Sciatic nerve (tissue), 2 donors: ENCODE measurements around the gene WARS2. TPM values are rescaled to one million over a fixed set of nuclear protein-coding genes. Genes with fewer than 3 reads are reported as not detected.
A peak's percentile ranks its signal among the peaks of the same experiment; 100 is the strongest.

Experiments used
- ATAC-seq: fragments of 200-7000 bp; cut with Tn5 transposase; one replicate; pipeline ENCODE4 v1.9.1; 2020; ENCODE audit warnings: mild to moderate bottlenecking, moderate library complexity
- DNase-seq: peaks from one replicate; pipeline ENCODE4 v3.0.0-alpha.2; 2020; ENCODE audit warnings: low spot score
- intact Hi-C: fragments of 100-400 bp; cut with DNase I; formaldehyde crosslinking; loops from one replicate; pipeline ENCODE4 v1.14.2; 2022
- total RNA-seq: library from RNA; stranded (reverse); fragmentation: NEBNext Ultra II Directional; extraction: Animal tissue kit (Norgen Biotek cat#: 25700); gene quantifications from one replicate; pipeline ENCODE4 v1.2.1, GENCODE V29; 2021
- donor health status: DM: no; HTN: no; CAD: no.
- donor health status: DM: no; HTN: no; CAD: no.

WARS2 gene
- total RNA-seq, 1 donor from 2014 or later, result 14.4 TPM

DNA sequence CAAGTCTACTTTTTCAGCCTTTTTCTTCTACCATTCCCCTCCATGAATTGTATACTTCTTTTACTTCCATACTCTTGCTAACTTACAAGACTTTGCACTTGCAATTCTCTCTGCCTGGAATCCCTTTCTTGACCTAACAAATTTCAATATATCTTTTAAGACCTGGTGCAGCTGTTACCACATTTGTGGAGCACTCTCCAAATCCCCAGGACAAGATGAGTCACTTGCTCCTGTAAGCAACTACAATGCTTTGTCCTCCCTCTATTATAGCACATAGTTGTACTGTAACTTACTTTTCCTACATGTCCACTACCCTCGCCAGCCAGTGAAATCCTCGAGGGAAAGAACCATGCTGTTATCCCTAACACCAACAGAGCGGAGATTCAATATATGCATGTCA is 43.1 kb downstream of the WARS2 start:
- DNase-seq, result no peak
- no peak for ATAC-seq
- intact Hi-C loops, result no loop called here

DNA sequence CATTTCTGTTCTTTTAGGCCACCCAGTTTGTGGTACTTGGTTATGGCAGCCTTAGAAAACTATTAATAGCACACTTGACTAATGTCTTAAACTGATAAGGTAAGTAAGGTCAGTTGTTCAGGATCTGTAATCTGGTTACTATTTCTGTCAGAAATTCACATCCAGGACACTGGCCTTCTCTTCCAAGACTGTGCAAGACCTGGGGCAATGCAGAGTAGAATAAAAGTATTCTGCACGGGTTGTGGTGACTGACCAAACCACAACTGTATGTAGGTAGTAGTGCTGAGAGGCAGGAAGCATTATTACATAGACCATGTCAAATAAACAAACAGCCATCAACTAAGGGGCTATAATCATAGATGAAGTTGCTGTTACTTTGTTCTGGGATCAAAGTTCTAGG is 46.7 kb downstream of the WARS2 start:
- intact Hi-C loops, result no loop called here
- no peak for ATAC-seq

DNA sequence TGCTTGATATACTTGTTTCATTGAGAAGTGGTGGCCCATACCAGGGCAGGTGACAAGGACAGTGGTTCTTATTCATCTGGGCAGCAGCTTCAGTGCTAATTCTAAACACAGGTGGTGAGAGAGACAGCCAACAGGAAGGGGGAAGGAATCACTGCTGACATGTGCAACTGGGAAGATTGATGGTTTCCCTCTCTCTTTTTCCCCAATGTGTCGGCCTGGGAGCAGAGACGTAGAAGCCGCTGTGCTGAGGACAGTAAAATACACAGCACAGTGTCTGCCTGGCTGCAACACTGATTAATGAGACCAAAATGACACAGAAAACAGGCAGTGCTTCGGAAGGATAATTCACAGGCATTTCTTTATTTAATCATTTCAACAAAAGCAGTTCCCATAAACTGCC is 48.8 kb downstream of the WARS2 start:
- intact Hi-C loops, result no loop called here
- peak; percentile 59 for ATAC-seq
- DNase-seq, result no peak

More for the DNA sequence above, 46.7 kb downstream of the WARS2 start:
- DNase-seq, result no peak

DNA sequence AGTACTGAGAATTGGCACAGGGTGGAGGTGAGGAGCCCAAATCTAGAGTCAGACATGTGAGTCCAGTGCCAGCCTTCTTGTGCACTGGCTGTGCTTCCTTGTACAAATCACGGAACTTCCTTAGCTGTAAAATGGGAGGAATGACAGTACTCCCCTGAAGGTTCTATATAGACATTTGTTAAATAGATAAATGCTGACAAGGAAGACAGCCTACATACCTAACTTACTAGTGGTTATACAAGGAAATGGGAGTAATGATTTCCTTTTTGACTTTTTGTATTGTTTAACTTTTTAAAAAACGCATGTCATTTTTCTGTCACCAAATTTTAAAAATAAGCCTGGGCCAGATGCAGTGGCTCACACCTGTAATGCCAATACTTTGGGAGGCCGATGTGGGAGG is 50.2 kb downstream of the WARS2 start:
- no peak for ATAC-seq
- intact Hi-C loops, result no loop called here

DNA sequence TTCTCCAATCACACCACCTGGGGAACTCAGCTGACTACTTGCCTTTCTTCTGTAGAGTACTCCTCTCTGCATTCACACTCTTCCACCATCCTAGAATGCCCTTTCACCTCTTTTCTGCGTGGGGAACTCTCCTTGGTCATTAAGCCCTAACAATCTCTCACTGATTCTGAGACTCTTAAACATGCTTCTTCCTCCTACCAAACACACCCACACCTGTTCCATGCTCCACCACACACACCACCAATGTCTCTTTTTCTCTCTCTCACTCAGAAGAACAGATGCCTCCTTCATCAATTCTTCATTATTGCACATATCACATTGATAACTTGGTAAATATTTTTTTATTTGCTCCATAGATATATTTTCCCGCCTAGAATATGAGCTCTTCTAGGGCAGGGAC is 53.6 kb downstream of the WARS2 start:
- ATAC-seq (no peak), DNase-seq (no peak)
- intact Hi-C loops, result no loop called here

More for the DNA sequence above, 50.2 kb downstream of the WARS2 start:
- no peak for DNase-seq

DNA sequence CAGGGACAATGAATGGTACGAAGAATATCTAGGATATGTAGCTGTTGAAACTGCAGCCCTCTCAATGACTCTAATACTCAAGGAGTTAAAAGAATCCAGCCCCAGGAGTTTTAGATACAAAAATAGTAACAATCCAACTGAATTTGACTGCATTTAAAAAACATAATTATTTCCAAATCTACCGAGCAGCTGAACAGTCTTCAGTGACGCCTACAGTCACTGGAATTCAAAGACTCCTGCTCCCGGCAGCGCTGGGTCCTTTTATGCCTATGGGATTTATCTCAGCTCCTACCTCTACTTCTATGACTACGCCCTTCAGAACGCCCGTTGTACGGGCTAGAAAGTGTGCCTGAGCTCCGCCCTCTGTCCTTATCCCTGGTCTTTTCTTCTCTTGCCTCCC is 55.7 kb downstream of the WARS2 start:
- intact Hi-C loops, result no loop called here
- ATAC-seq (peak; percentile 6), DNase-seq (no peak)

DNA sequence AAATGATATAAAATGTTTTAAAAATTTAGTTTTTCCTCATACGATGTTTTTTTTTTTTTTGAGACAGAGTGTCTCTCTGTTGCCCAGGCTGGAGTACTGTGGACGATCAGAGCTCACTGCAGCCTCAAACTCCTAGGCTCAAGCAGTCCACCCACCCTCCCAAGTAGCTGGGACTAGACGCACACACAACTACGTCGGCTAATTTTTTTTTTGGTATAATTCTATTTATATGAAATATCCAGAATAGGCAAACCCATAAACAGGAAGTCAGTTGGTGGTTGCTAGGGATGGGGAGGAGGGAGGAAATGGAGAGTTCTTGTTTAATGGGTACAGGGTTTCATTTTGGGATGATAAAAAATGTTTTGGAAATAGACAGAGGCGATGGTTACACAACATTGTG is 56.5 kb downstream of the WARS2 start:
- DNase-seq (no peak), ATAC-seq (no peak)
- intact Hi-C loops, result no loop called here

DNA sequence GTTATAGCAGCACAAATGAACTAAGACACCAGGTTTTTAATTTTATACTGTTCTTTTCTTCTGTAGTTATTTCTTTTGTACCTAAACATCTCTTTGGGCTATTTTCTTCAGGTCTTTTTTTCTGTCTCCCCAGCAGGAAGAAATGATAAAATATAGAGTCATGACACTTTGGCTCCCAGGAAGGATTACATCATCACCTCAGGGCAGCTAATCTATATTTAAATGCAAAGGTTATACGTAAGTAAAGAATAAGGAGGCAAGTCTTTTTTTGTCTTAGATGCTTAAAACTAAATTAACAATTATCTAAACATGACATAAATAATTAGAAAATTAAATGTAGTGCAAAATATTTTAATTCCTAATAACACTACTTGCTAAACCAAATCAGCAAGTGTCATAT is 57.0 kb downstream of the WARS2 start:
- ATAC-seq (no peak), DNase-seq (no peak)
- intact Hi-C loops, result no loop called here

DNA sequence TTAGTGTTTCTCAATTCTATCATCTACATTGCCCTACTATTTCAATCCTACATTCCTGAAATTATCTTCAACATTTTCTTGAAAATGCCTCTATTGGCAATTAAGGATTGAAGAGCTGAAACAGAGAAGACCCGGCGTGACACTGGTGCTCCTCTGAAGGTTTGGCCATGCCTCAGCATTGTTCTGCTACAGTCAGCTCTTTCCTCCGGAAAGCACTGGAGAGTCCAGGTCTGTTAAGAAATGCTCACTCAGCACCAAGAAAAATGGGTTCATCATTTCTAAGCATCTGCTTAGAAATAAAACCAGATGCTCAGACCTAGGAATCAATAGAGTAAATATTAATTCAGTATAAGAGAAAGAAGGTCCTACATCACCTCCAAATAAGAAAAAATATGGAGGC is 58.8 kb downstream of the WARS2 start:
- ATAC-seq, result peak; percentile 74
- intact Hi-C loops, result no loop called here
- DNase-seq, result no peak

DNA sequence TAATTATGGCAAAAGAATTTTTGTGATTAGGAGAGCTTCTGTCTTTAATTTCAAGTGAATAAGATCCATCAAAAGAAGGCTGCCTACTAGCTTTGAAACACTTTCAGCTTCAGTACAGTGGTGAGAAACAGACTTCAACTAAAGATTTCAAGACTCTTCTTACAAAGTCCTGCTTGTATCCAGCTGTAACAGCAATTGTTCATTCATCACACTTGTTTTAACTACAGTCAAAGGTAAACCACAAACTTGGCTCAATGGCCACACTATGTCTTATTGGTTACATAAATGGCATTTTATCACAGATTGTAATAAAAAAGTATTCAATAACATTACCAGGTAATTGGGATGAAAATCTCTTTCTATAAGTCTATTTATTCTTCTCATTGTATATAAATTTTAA is 59.2 kb downstream of the WARS2 start:
- ATAC-seq (peak; percentile 67), DNase-seq (no peak)
- intact Hi-C loops, result no loop called here

DNA sequence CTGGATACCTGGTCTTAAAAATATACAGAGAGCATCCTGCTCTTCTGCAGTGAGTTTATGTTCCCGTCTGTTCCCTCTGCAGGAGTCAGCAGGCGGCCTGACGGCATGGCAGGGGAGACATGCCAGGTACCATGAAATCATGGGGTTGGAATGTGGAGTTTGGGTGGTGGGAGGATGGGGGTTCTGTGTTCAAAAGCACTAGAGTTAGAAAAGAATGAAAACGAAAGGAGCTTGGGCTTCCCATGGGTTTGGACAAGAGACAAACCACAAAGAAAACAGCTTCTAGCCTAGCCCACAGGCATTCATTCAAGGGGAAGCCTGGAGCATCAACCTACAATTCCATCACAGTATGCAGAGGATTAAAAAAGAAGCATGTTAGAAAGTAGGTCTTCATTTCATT is 59.9 kb downstream of the WARS2 start:
- ATAC-seq (peak; percentile 90), DNase-seq (no peak)
- intact Hi-C loops, result no loop called here

DNA sequence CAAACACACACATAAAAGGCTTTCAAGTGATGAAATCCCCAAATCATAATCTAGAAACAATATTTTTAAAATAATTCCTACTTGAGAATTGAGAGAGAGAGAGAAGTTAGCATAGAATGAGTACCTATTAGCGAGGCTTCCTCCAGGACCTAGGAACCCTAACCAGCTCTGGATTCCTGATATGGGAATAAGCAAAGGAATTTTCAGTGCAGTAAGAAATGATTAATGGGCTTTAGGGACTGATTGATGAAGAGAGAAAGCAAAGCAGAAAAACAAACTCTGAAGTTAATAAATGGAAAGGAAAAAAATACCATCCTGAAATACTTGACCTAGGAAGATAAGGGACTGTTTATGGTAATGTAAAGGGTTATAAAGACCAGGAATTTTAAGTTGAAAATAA is 60.6 kb downstream of the WARS2 start:
- intact Hi-C loops, result no loop called here
- DNase-seq, result no peak
- no peak for ATAC-seq

DNA sequence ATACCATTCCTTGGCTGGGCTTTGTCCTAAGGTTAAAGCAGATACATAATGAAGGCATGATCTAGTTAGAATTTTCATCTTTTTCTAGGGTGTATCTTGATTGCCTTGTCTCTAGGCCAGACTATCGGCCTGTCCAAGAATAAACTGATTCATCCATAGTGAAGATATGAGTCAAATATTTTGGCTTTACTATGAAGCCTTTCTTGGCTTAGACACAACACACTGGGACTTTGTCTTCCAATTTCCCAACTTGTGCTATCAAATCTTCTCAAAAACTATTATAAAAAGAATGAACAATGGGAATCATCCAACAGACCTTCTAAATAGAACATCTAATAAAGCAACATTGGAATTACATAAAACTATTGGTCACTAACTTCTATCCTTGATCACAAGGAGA is 64.8 kb downstream of the WARS2 start:
- ATAC-seq, result peak; percentile 80
- DNase-seq, result no peak
- intact Hi-C loops, result no loop called here

DNA sequence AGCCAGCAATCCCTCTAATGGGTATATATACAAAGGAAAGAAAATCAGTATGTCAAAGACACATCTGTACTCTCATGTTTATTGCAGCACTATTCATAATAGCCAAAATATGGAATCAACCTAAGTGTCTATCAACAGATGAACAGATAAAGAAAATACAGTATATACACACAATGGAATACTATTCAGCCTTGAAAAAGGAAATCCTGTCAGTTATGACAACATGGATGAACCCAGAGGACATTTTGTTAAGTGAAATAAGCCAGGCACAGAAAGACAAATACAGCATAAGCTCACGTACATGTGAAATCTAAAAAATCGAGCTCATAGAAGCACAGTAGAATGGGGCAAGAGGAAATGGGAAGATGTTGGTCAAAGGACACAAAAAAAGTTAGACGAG is 69.1 kb downstream of the WARS2 start:
- intact Hi-C loops, result no loop called here
- DNase-seq (no peak), ATAC-seq (no peak)

DNA sequence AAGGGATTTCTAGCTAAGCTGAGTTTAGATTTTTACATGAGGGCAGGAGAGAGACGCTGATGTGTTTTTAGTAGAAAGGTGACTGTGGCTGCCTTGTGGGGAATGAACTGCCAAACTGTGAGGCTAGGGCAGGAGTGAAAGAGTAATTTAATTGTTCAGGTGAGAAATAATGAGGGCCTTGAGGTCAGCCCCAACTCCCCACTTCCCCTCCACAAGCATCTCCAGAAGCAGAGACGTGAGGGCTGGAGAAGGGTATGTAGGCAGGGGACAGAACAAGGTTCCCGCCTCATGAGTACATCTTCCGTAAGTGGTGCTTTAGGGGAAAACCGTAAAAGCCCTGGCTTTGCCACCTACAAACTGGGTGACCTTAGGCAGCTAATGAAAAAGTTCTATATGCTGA is 70.8 kb downstream of the WARS2 start:
- ATAC-seq, result no peak
- DNase-seq, result no peak
- intact Hi-C loops, result no loop called here

DNA sequence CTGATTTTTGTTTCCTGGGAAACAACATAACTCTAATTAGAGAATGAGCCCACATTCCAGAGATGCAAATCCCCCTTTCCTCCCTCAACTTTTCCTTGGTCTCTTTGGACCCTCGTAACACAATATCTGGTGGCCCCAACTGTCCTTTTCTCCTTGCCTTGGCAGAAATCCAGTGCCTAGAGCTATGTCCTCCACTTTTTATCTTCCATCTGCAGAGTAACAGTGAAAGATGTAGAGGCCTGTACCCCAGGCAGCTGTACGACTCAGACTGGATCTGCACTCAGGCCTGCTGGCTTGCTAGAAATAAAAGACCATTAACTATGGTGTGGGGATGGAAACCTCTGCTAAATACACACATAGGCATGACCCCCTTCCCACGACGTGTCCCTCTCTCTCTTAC is 72.0 kb downstream of the WARS2 start:
- intact Hi-C loops, result no loop called here
- no peak for DNase-seq
- no peak for ATAC-seq

DNA sequence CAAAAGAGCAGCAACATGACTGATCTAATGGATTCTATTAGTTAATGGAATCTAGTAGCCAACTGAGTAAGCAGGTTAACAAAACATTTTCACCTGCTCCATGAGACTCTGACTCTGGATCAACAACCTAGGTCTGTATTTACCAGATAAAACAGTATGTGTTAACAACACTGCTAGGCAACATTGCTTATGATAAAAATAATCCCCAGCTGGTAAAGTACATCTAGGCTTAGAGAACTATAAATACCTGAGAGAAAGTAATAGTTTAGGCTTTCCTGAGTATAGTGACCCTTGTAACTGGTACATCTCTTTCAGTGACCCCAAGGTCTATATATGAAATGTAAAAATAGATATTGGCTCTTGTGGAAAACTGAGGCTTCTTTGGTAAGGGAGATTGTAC is 78.8 kb downstream of the WARS2 start:
- ATAC-seq, result no peak

DNA sequence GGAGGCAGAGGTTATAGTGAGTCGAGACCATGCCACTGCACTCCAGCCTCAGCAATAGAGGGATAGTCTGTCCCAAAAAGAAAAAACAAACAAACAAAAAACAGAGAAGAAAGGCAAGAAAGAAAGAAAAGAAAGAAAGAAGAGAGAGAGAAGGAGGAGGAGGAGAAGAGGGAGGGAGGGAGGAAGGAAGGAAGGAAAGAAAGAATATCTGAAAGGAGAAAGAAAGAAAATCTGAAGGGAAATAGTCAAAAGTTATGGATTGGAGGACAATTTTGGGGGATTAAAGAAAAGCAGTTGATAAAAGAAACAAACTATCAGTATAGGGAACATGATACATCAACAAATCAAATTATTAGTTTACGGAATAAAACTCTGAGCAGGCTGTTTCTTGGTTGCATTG is 84.9 kb downstream of the WARS2 start:
- ATAC-seq, result no peak
- no peak for DNase-seq
- intact Hi-C loops, result no loop called here

More for the DNA sequence above, 78.8 kb downstream of the WARS2 start:
- intact Hi-C loops, result loop anchor here (5.0 kb wide), 1 partner anchor 114 kb away; no protein-coding TSS in a partner anchor
- DNase-seq, result no peak

DNA sequence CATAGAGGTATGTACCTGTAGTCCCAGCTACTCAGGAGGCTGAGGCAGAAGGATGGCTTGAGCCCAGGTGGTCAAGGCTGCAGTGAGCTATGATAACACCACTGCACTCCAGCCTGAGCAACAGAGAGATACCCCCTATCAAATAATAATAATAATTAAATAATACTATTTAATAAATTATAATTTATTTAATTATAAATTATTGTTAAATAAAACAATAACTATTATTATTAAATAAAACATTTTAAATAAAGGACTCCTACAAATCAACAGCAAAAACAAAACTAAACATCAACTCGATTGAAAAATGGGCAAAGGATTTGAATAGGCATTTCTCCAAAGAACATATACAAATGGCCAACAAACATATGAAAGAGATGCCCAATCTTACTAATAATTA is 86.5 kb downstream of the WARS2 start:
- intact Hi-C loops, result no loop called here
- no peak for DNase-seq
- no peak for ATAC-seq

DNA sequence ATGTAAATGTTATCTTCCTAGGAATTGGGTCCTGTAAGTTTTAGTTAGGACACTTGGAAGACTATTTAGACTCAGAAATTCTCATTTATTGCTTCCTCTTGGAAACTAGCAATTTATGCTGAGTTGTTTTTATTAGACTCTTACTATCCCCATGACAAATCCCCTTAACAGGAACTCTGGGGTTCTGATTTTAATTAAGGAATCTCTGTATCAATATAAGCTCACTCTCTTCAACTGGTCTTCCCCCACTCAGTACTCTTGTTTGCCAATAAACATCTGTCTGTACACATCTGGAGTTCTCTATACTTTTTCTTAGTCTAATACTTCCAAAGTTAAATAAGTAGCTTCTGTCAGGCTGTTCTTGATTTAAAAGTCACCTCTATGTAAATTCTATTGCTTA is 88.2 kb downstream of the WARS2 start:
- intact Hi-C loops, result no loop called here
- DNase-seq (no peak), ATAC-seq (no peak)

DNA sequence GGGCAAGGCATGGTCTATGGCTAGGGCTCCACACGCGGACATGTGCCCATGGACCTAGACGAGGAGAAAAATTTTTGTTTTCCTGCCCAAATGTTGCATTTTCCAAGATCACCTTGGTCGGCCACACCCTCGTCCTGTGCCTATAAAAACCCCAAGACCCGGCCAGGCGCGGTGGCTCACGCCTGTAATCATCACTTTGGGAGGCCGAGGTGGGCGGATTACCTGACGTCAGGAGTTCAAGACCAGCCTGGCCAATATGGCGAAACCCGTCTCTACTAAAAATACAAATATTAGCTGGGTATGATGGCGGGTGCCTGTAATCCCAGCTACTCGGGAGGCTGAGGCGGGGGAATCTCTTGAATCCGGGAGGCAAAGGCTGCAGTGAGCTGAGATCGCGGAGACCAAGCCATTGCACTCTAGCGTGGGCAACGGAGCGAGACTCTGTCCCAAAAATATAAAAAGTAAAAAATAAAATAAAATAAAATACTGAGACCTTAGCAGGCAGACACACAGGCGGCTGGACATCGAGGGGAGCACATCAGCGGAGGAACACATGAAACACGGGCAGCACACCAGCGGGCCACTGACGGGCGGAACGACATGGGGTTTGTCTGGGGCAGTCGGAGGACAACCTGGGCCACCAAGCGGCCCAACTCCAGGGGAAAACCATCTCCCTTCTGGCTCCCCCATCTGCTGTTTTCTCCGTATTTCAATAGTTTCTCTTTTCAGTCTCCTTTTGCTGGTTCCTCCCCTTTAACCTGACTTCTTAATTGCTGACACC is 91.6 kb downstream of the WARS2 start:
- intact Hi-C loops, result no loop called here
- ATAC-seq, result no peak

More for the DNA sequence above, 91.6 kb downstream of the WARS2 start:
- no peak for DNase-seq
